ENCODE data around the gene FGGY.

DNA sequence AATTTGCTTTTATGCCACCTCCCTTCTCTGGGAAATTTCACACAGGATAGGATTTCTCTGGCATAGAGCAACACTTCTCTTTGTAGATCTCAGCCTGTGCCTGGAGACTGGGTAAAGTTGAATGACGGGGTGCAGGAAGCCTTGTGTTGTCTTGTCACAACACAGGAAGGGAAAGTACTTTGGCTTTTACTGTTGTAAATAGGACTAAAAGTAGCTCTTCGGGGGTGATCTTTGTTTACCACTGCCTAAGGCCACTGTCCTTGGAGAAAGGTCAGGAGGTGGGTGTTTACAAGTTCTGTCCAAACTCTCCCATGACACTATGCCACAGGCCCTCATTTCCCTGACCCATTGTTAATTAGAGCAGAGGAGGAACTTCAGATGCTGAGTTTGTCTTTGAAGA is 139.7 kb downstream of the FGGY start:
- TF ChIP-seq EP300 (IDR thresholded peaks at IDR 0.05) (no peak), POLR2A (IDR thresholded peaks at IDR 0.05; ENCODE audit: low read depth) (no peak), POLR2AphosphoS5 (IDR thresholded peaks at IDR 0.05) (no peak)
- TF ChIP-seq, protein P1, sequence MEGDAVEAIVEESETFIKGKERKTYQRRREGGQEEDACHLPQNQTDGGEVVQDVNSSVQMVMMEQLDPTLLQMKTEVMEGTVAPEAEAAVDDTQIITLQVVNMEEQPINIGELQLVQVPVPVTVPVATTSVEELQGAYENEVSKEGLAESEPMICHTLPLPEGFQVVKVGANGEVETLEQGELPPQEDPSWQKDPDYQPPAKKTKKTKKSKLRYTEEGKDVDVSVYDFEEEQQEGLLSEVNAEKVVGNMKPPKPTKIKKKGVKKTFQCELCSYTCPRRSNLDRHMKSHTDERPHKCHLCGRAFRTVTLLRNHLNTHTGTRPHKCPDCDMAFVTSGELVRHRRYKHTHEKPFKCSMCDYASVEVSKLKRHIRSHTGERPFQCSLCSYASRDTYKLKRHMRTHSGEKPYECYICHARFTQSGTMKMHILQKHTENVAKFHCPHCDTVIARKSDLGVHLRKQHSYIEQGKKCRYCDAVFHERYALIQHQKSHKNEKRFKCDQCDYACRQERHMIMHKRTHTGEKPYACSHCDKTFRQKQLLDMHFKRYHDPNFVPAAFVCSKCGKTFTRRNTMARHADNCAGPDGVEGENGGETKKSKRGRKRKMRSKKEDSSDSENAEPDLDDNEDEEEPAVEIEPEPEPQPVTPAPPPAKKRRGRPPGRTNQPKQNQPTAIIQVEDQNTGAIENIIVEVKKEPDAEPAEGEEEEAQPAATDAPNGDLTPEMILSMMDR (IDR thresholded peaks at IDR 0.05), result no peak

All from esophagus muscularis mucosa (tissue), 4 donors.